HEK293 (cell line): ENCODE results near the gene CEND1.

ENCODE experiments used
- CTCF ChIP-seq: fragments of 450-650 bp; formaldehyde crosslinking; IDR thresholded peaks from 2 replicates; pipeline ENCODE4 v1.5.1; 2016; ENCODE audit warnings: missing biosample characterization, missing genetic modification characterization
- ZNF223 ChIP-seq: fragments of 450-650 bp; formaldehyde crosslinking; IDR thresholded peaks from 2 replicates; pipeline ENCODE4 v1.5.1; 2016; ENCODE audit warnings: missing biosample characterization, missing genetic modification characterization
- ZNF777 ChIP-seq: fragments of 450-650 bp; formaldehyde crosslinking; IDR thresholded peaks from 2 replicates; pipeline ENCODE4 v1.5.1; 2017; ENCODE audit warnings: missing biosample characterization, missing genetic modification characterization, borderline replicate concordance

DNA sequence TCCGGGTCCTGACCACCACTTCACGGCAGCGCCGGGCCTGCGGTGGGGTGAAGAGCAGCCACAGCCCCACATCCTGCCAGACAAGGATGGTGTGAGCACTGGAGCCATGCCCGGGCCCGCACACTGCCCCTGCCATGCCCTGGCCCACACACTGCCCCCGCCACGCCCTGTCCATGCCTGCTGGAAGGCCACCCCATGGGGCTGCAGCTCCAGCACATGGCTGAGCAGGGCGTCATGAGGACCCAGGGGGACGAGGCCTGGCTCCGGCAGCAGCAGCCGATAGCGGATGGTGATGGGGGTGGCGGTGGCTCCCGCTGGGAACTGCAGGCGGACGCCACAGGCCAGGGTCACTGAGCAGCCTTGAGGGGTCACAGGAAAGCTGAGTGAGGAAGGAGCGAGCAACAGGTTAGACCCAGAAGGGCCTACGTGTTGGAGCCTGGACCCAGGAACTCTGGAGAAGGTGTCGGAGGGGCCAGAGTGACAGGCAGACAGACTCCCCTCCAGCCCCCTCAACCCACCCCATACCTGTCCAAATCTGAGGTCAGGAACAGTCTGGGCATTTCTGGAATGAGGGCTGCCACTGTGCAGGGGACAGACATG lies 12.2 kb upstream of the CEND1 start:
- TF ChIP-seq CTCF (tag by site-specific recombination) (no peak), ZNF777 (tag by site-specific recombination) (no peak), ZNF223 (tag by site-specific recombination) (no peak)
